SK-N-SH (cell line): ENCODE results near the gene HEPHL1. TPM values are rescaled to one million over a fixed set of nuclear protein-coding genes. Genes with fewer than 3 reads are reported as not detected.

ENCODE experiments used
- CTCF ChIA-PET: fragments of 300-600, 350-600 bp; formaldehyde crosslinking; extraction: SDS; loops from one replicate; lab custom pipeline; 2021; lab: Yijun Ruan, JAX
- POLR2A ChIA-PET: fragments of 350-600 bp; sonication (Branson Sonifier 250); formaldehyde crosslinking; extraction: SDS; loops from one replicate; lab custom pipeline; 2020; ENCODE audit warnings: antibody characterized with exemption, inconsistent platforms; lab: Yijun Ruan, JAX
- DNase-seq: peaks from one replicate; pipeline ENCODE4 v3.0.0; 2012
- H2AFZ ChIP-seq: fragments of 200-600 bp; sonication (generic); 2 replicates; pipeline ENCODE4 v1.8.1; 2016; ENCODE audit warnings: antibody characterized with exemption, mild to moderate bottlenecking, low read depth
- H3F3A ChIP-seq: fragments of 200-600 bp; sonication (generic); replicated peaks from 2 replicates; pipeline ENCODE3; 2016; ENCODE audit warnings: antibody characterized with exemption, mild to moderate bottlenecking; ENCODE audit not compliant: insufficient read depth
- H3K27ac ChIP-seq, 2 experiments: fragments of 200-500 bp in 1 of 2; fragments of 200-600 bp in 1 of 2; sonication (Bioruptor generic) in 1 of 2; sonication (generic), shearing (Covaris generic) in 1 of 2; 2 replicates each; pipeline versions ENCODE4 v1.5.1 to v1.6.1; 2014 to 2016; ENCODE audit warnings: low read depth in 2 of 2, inconsistent platforms in 1 of 2, low read length in 1 of 2, mild to moderate bottlenecking in 1 of 2, mixed read lengths in 1 of 2
- H3K27me3 ChIP-seq: fragments of 200-600 bp; sonication (generic), shearing (Covaris generic); 2 replicates; pipeline ENCODE4 v1.6.1; 2016; ENCODE audit warnings: mixed run types; ENCODE audit not compliant: insufficient read depth
- H3K36me3 ChIP-seq, 2 experiments: fragments of 200-500 bp in 1 of 2; fragments of 200-600 bp in 1 of 2; sonication (Bioruptor generic) in 1 of 2; sonication (generic) in 1 of 2; replicated peaks in 1 of 2; 2 replicates each; pipeline versions ENCODE3 to v1.5.1; 2014 to 2016; ENCODE audit warnings: low read length in 1 of 2, mild to moderate bottlenecking in 1 of 2; ENCODE audit not compliant: insufficient read depth in 2 of 2, control insufficient read depth in 1 of 2
- H3K4me1 ChIP-seq, 2 experiments: fragments of 200-500 bp in 1 of 2; fragments of 200-600 bp in 1 of 2; sonication (Bioruptor generic) in 1 of 2; sonication (generic), shearing (Covaris generic) in 1 of 2; 2 replicates each; pipeline versions ENCODE4 v1.5.1 to v1.6.1; 2014 to 2016; ENCODE audit warnings: low read depth in 1 of 2, low read length in 1 of 2, mixed run types in 1 of 2; ENCODE audit not compliant: insufficient read depth in 2 of 2, control insufficient read depth in 1 of 2
- H3K4me2 ChIP-seq: fragments of 200-600 bp; sonication (generic), shearing (Covaris generic); 2 replicates; pipeline ENCODE4 v1.6.1; 2017; ENCODE audit warnings: mixed run types
- H3K4me3 ChIP-seq, 2 experiments: fragments of 200-500 bp in 1 of 2; fragments of 200-600 bp in 1 of 2; sonication (Bioruptor generic) in 1 of 2; sonication (generic), shearing (Covaris generic) in 1 of 2; 2 replicates each; pipeline versions ENCODE4 v1.5.1 to v1.8.1; 2014 to 2016; ENCODE audit warnings: low read depth in 2 of 2, inconsistent platforms in 1 of 2, low read length in 1 of 2, mild to moderate bottlenecking in 1 of 2, mixed read lengths in 1 of 2, moderate library complexity in 1 of 2
- H3K79me2 ChIP-seq: fragments of 200-600 bp; sonication (generic); 2 replicates; pipeline ENCODE4 v1.8.1; 2017; ENCODE audit warnings: mild to moderate bottlenecking; ENCODE audit not compliant: insufficient read depth
- H3K9ac ChIP-seq: fragments of 200-600 bp; sonication (generic); 2 replicates; pipeline ENCODE4 v1.6.1; 2017; ENCODE audit warnings: mixed run types
- H3K9me2 ChIP-seq: fragments of 200-600 bp; sonication (generic); 2 replicates; pipeline ENCODE4 v1.6.1; 2017; ENCODE audit warnings: mixed run types
- H3K9me3 ChIP-seq: fragments of 200-600 bp; sonication (generic); 2 replicates; pipeline ENCODE4 v1.6.1; 2017; ENCODE audit warnings: mixed run types, mild to moderate bottlenecking, moderate library complexity
- H4K20me1 ChIP-seq: fragments of 200-600 bp; sonication (generic); 2 replicates; pipeline ENCODE4 v1.6.1; 2017; ENCODE audit warnings: mild to moderate bottlenecking, mixed run types; ENCODE audit not compliant: insufficient read depth
- ELF1 ChIP-seq: IDR thresholded peaks from 2 replicates; pipeline ENCODE4 v1.4.0; 2012
- EZH2phosphoT487 ChIP-seq: fragments of 200-600 bp; sonication (generic); IDR thresholded peaks from 2 replicates; pipeline ENCODE4 v1.6.1; 2017; ENCODE audit warnings: low read depth, mixed run types, mild to moderate bottlenecking, antibody characterized with exemption, moderate library complexity, borderline replicate concordance
- FOXJ3 ChIP-seq: sonication (generic); formaldehyde crosslinking; IDR thresholded peaks from 2 replicates; pipeline ENCODE4 v1.5.1; 2020; ENCODE audit warnings: mild to moderate bottlenecking, missing genetic modification reagents
- FOXM1 ChIP-seq: IDR thresholded peaks from 2 replicates; pipeline ENCODE4 v1.4.0; 2012; ENCODE audit warnings: low read depth, mild to moderate bottlenecking
- GABPA ChIP-seq: IDR thresholded peaks from 2 replicates; pipeline ENCODE4 v1.4.0; 2012; ENCODE audit warnings: low read depth, mild to moderate bottlenecking
- JUND ChIP-seq: IDR thresholded peaks from 2 replicates; pipeline ENCODE4 v1.4.0; 2012
- MEF2A ChIP-seq: IDR thresholded peaks from 2 replicates; pipeline ENCODE4 v1.4.0; 2012; ENCODE audit warnings: low read depth, borderline replicate concordance
- NFIC ChIP-seq: IDR thresholded peaks from 2 replicates; pipeline ENCODE4 v1.4.0; 2012; ENCODE audit warnings: borderline replicate concordance
- NRF1 ChIP-seq: IDR thresholded peaks from 2 replicates; pipeline ENCODE4 v1.6.1; 2012; ENCODE audit warnings: low read depth, mild to moderate bottlenecking, low read length
- RAD21 ChIP-seq: IDR thresholded peaks from 2 replicates; pipeline ENCODE4 v1.6.1; 2012; ENCODE audit warnings: mild to moderate bottlenecking, low read length
- RCOR1 ChIP-seq: fragments of 150-350 bp; IDR thresholded peaks from 2 replicates; pipeline ENCODE4 v1.6.1; 2017; ENCODE audit warnings: antibody characterized with exemption, low read length
- REST ChIP-seq: IDR thresholded peaks from 2 replicates; pipeline ENCODE4 v1.6.1; 2012; ENCODE audit warnings: mild to moderate bottlenecking, low read depth, low read length, moderate library complexity
- RXRA ChIP-seq: IDR thresholded peaks from 2 replicates; pipeline ENCODE4 v1.4.0; 2012; ENCODE audit warnings: low read depth, mild to moderate bottlenecking, borderline replicate concordance
- TCF12 ChIP-seq: IDR thresholded peaks from 2 replicates; pipeline ENCODE4 v1.4.0; 2012
- TEAD4 ChIP-seq: IDR thresholded peaks from 2 replicates; pipeline ENCODE4 v1.4.0; 2012; ENCODE audit warnings: mild to moderate bottlenecking, borderline replicate concordance; ENCODE audit not compliant: insufficient read depth
- YY1 ChIP-seq: IDR thresholded peaks from 2 replicates; pipeline ENCODE4 v1.4.0; 2012; ENCODE audit warnings: low read depth, mild to moderate bottlenecking
- WGBS: methylation state at CpG from one replicate; pipeline ENCODE4 v1.1.6; 2017; ENCODE audit warnings: low lambda C conversion rate; 5-methylcytosine and 5-hydroxymethylcytosine counted together
- polyA plus RNA-seq, 3 experiments: library from polyadenylated mRNA; depleted of rRNA; stranded (reverse); fragments of >200 nt; gene quantifications; 2 replicates each; pipeline ENCODE4 v1.2.3, GENCODE V29; 2012
- TF ChIP-seq, protein P1 (sequence below): IDR thresholded peaks from 2 replicates; pipeline ENCODE4 v1.4.0; 2012; ENCODE audit warnings: low read depth, borderline replicate concordance
- TF ChIP-seq, protein P2 (sequence below): IDR thresholded peaks from 2 replicates; pipeline ENCODE4 v1.4.0; 2012; ENCODE audit warnings: low read depth
- TF ChIP-seq, protein P3 (sequence below): fragments of 150-350 bp; IDR thresholded peaks from 2 replicates; pipeline ENCODE4 v1.6.1; 2017; ENCODE audit warnings: antibody characterized with exemption, low read length, low read depth, borderline replicate concordance

Gene HEPHL1
- polyA plus RNA-seq, 1 of the 3 experiments (the other 2 are of a cell fraction), result not detected

DNA sequence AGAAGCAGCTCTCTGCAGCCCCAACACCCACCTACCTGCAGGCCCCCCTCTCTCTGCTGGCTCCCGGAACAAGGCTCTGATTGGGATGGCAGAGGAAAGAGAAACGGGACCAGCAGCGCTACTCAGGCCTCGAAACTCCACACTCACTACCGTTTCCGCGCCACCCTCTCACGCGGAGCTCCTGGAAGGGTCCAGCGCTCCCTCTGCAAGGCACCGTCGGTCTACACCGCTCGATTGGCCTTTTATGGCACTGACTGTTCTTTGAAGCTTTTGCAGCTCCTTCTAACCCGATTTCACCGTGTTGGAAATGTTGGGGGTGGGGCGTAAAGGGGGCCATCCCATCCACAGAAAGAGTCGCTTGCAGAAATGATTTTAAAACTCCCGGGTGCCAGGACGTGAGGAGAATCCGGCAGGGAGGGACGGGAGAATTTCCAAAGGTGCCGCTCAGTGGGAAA lies 107.2 kb downstream of the HEPHL1 start:
- peak overlapping the region; percentile 85 for H3K4me2 ChIP-seq
- H3K36me3 ChIP-seq, result no peaks in the 10 kb centered on the region
- TF ChIP-seq RCOR1 (no peak), ELF1 (no peak), NFIC (no peak), TEAD4 (no peak)
- TF ChIP-seq, protein P1, sequence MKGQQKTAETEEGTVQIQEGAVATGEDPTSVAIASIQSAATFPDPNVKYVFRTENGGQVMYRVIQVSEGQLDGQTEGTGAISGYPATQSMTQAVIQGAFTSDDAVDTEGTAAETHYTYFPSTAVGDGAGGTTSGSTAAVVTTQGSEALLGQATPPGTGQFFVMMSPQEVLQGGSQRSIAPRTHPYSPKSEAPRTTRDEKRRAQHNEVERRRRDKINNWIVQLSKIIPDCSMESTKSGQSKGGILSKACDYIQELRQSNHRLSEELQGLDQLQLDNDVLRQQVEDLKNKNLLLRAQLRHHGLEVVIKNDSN, result no peak
- TF ChIP-seq, protein P2, sequence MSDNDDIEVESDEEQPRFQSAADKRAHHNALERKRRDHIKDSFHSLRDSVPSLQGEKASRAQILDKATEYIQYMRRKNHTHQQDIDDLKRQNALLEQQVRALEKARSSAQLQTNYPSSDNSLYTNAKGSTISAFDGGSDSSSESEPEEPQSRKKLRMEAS, result no peak; the same call in 1 of the 2 replicates
- peak; percentile 58 for DNase-seq
- H3K9me3 ChIP-seq, result no peaks in the 10 kb centered on the region
- under 1% methylated on average over 22 of the region's 23 CpGs for WGBS
- peaks cover 54% of the 10 kb centered on the region for H3K79me2 ChIP-seq
- H3K9ac ChIP-seq, result peak overlapping the region; percentile 91
- no peaks in the 10 kb centered on the region for H3K9me2 ChIP-seq
- H4K20me1 ChIP-seq, result peaks cover 20% of the 10 kb centered on the region; the same call in 1 of the 2 replicates
- H3K4me1 ChIP-seq, result peaks cover 38 to 40% of the 10 kb centered on the region in 2 experiments
- CTCF ChIA-PET, result interaction anchor here (0.7 to 2.8 kb wide), 6 partner anchors 58 to 377 kb away, joined by 3 to 12 read pairs (median 4); no protein-coding TSS in a partner anchor
- peak overlapping the region; percentile 69 to 74 for H3K4me3 ChIP-seq
- peak overlapping the region; percentile 89 to 95 for H3K27ac ChIP-seq
- POLR2A ChIA-PET, result interaction anchor here (0.6 to 1.6 kb wide), 8 partner anchors 13 to 364 kb away, joined by 3 to 7 read pairs (median 4); partner anchors contain the start of genes MED17 and VSTM5
- no peaks in the 10 kb centered on the region for H3K27me3 ChIP-seq
- H2AFZ ChIP-seq, result peak overlapping the region; percentile 91
- H3F3A ChIP-seq, result peaks cover 6% of the 10 kb centered on the region

DNA sequence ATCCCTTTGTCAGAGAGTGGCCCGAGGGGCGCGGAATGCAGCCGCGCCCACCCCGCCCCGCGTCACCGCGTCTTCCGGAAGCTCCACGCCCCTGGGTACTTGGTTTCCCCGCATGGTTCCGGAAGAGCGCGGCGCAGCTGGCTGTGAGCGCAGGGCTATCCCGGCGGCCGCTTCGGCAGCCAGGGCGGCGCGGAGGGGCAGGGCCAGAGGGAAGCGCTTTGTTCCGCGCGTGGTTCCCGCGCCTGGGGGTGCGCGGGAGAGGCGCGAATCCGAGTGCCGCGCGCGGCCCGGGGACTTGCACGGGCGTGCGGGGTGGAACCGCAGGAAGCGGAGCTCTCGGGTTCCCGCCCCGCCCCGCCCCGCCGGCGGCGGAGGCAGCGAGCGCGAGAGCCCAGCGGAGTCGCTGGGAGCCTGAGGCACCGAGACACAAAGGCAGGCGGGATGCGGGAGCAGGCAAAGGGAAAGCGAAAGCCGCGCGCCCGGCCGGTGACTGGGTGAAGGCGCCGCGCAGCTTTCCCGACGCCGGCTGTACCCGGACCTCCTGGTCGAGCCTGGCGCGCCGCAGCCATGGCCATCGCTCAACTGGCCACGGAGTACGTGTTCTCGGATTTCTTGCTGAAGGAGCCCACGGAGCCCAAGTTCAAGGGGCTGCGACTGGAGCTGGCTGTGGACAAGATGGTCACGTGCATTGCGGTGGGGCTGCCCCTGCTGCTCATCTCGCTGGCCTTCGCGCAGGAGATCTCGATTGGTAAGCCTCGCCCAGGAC lies 107.8 kb downstream of the HEPHL1 start, which contains the start of gene PANX1:
PANX1 (plus strand) TSS at position 96 of the 766 bp plus-strand sequence; CDS start at position 568, 472 bp downstream.
- peak within 1 kb of the TSS; percentile 91 for H2AFZ ChIP-seq
- H3K4me1 ChIP-seq, result peaks cover 42 to 45% of the 10 kb centered on the region in 2 experiments
- peaks cover 20% of the 10 kb centered on the region; the same call in 1 of the 2 replicates for H4K20me1 ChIP-seq
- H3K9me3 ChIP-seq, result no peaks in the 10 kb centered on the region
- ChIA-PET POLR2A (interaction anchor here (0.6 to 1.6 kb wide), 10 partner anchors 13 to 387 kb away, joined by 3 to 7 read pairs (median 4); partner anchors contain the start of genes C11orf54, MED17, TAF1D and VSTM5), CTCF (interaction anchor here (0.7 to 2.8 kb wide), 6 partner anchors 57 to 376 kb away, joined by 3 to 12 read pairs (median 4); no protein-coding TSS in a partner anchor)
- H3K9ac ChIP-seq, result peak within 1 kb of the TSS; percentile 91
- WGBS, result 0% methylated on average over 1 of the region's 92 CpGs
- peak within 1 kb of the TSS; percentile 89 to 95 for H3K27ac ChIP-seq
- no peaks in the 10 kb centered on the region for H3K36me3 ChIP-seq
- peak; percentile 90 for DNase-seq
- H3K79me2 ChIP-seq, result peaks cover 60% of the 10 kb centered on the region
- H3K4me2 ChIP-seq, result peak within 1 kb of the TSS; percentile 85
- peak within 1 kb of the TSS; percentile 69 to 74 for H3K4me3 ChIP-seq
- H3K27me3 ChIP-seq, result no peaks in the 10 kb centered on the region
- H3F3A ChIP-seq, result peaks cover 6% of the 10 kb centered on the region
- no peaks in the 10 kb centered on the region for H3K9me2 ChIP-seq
- 0 out of 2 replicates have a peak, but pooled peaks have one; percentile 49 for TF ChIP-seq TEAD4
- no peak; the same call in 1 of the 2 replicates for TF ChIP-seq REST
- no peak for TF ChIP-seq FOXJ3
- TF ChIP-seq JUND, result no peak
- no peak for TF ChIP-seq RAD21
- TF ChIP-seq, protein P3, sequence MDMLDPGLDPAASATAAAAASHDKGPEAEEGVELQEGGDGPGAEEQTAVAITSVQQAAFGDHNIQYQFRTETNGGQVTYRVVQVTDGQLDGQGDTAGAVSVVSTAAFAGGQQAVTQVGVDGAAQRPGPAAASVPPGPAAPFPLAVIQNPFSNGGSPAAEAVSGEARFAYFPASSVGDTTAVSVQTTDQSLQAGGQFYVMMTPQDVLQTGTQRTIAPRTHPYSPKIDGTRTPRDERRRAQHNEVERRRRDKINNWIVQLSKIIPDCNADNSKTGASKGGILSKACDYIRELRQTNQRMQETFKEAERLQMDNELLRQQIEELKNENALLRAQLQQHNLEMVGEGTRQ, result 0 out of 2 replicates have a peak, but pooled peaks have one; percentile 17
- no peak; the same call in 1 of the 2 replicates for TF ChIP-seq FOXM1
- TF ChIP-seq RCOR1, result no peak
- TF ChIP-seq TCF12, result 0 out of 2 replicates have a peak, but pooled peaks have one; percentile 5
- no peak for TF ChIP-seq RXRA
- TF ChIP-seq EZH2phosphoT487, result no peak
- TF ChIP-seq, protein P1, result peak; percentile 82
- TF ChIP-seq ELF1, result peak; percentile 83
- no peak for TF ChIP-seq YY1
- TF ChIP-seq NRF1, result peak; percentile 44
- TF ChIP-seq GABPA, result peak; percentile 73
- TF ChIP-seq MEF2A, result no peak
